ENCODE results near the gene CHRNE.

Gene CHRNE

DNA sequence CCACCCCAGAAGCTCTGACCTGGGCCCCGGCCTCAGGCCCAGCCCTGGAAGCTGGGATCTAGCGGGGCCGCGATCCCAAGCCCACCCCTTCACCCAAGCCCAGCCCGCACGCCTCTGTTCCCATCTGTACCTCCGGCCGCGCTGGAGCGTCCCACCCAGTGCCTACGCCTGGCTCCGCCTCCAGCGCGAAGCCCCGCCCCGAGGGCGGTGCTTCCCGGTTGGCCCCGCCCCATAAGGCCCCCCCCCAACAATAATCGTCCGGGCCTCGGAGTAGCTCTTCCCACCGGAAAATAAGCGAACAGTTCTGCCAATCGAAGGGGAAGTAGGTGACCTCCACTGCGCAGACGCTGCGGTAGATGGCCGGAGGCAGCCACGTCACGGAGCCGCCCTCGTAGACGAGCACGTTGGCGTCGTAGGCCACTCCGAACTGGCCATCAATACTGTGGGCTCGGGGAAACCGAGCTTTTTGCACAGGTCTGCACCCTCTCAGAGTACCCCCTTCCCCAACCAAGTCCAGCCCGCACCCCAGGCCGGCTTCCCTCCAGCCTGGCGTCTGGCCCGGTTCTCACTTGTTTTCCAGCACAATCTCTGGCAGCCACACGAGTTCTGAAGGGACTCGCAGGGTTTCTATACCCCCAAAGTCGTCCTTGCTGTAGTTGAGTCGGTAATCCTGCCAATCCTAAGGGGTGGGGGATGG is 1.1 kb downstream of the CHRNE start:
- TF ChIP-seq Cebpa-rat (IDR thresholded peaks at IDR 0.05) = no peak
- peaks cover 42 to 63% (median 52%) of the 10 kb centered on the region in 10 experiments for H3K4me1 ChIP-seq
- peaks cover 26 to 44% (median 35%) of the 10 kb centered on the region in 11 experiments for H3K27me3 ChIP-seq
- H3K36me3 ChIP-seq = peaks cover 6 to 15% (median 8%) of the 10 kb centered on the region in 11 experiments; a peak in 21 of 22 replicates
- H3K9ac ChIP-seq = peak overlapping the region in 1 of 11 experiments; percentile 24; a peak in 1 of 22 replicates
- no peaks in the 10 kb centered on the region for H3K9me3 ChIP-seq (replicated peaks in 1 of 11)
- peak overlapping the region in 2 of 11 experiments; percentile 16 to 44; a peak in 2 of 22 replicates for H3K27ac ChIP-seq
- H3K4me3 ChIP-seq = no peak overlapping the region
- H3K4me2 ChIP-seq = peak overlapping the region in 10 of 11 experiments; percentile 57 to 89 (median 76); a peak in 15 of 22 replicates
- H4K20me1 ChIP-seq = peaks cover 0 to 19% (median 0%) of the 10 kb centered on the region in 11 experiments; a peak in 9 of 22 replicates

DNA sequence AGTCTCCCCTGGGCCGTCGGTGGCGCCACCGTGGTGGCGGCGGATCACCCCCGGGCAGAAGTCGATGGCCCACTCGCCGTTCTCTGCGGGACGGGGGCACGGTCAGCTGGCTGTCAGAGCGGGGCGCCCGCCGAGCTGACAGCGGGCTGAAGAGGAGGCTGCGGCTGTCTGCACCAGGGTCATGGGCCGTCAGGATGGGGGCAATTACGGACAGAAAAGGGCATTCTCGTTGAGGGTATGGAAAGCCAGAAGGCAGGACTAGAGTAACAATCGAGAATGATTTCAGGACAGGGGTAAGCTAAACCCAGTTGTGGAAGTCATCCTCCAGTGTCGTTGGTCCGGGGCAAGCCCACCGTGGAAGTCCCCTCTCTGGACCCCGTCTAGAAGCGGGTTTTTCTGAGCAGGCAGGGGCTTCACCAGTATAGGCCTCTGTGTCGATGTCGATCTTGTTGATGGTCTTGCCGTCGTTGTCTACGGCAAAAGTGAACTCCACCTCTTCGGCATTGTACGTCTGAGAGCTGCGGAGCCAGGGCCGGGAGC is 1.7 kb downstream of the CHRNE start:
- Histone ChIP-seq H3K36me3 (peaks cover 12 to 21% (median 14%) of the 10 kb centered on the region in 11 experiments; a peak in 21 of 22 replicates), H3K27ac (peak overlapping the region in 1 of 11 experiments; percentile 17; a peak in 2 of 22 replicates), H3K4me3 (peak overlapping the region in 6 of 10 experiments; percentile 25 to 55 (median 40); a peak in 6 of 20 replicates), H3K4me1 (peaks cover 42 to 64% (median 53%) of the 10 kb centered on the region in 10 experiments), H3K4me2 (peak overlapping the region; percentile 64 to 89 (median 80)), H3K9me3 (replicated peaks in 1 of 11) (no peaks in the 10 kb centered on the region), H4K20me1 (peaks cover 0 to 25% (median 0%) of the 10 kb centered on the region in 11 experiments; a peak in 9 of 22 replicates), H3K27me3 (peaks cover 26 to 44% (median 35%) of the 10 kb centered on the region in 11 experiments), H3K9ac (peak overlapping the region in 2 of 11 experiments; percentile 8 to 68; a peak in 1 of 22 replicates)
- no peak for TF ChIP-seq Cebpa-rat (IDR thresholded peaks at IDR 0.05)

- H3K4me3 ChIP-seq = peak overlapping the region in 6 of 10 experiments; percentile 25 to 55 (median 50); a peak in 11 of 20 replicates
Measured at GRCh38 chr17:4900231-4901107, 2.4 kb downstream of the CHRNE start.

GRCh38 chr17:4899341-4900230 is 3.3 kb downstream of the CHRNE start, which contains the start of gene C17orf107:
Gene C17orf107 (plus strand): TSS chr17:4899536. CDS start chr17:4899763, 227 bp downstream.
- H3K4me2 ChIP-seq = peak within 1 kb of the TSS; percentile 64 to 89 (median 80)
- peak in 6 of 11 experiments; percentile 28 to 86 (median 56); a peak in 5 of 22 replicates for TF ChIP-seq Cebpa-rat (IDR thresholded peaks at IDR 0.05)
- peak within 1 kb of the TSS; percentile 25 to 70 (median 60); a peak in 19 of 22 replicates for H3K9ac ChIP-seq
- peaks cover 28 to 37% (median 30%) of the 10 kb centered on the region in 11 experiments for H3K36me3 ChIP-seq
- H4K20me1 ChIP-seq = peaks cover 0 to 30% (median 0%) of the 10 kb centered on the region in 11 experiments; a peak in 9 of 22 replicates
- peaks cover 42 to 76% (median 54%) of the 10 kb centered on the region in 10 experiments for H3K4me1 ChIP-seq
- peaks cover 26 to 44% (median 35%) of the 10 kb centered on the region in 11 experiments for H3K27me3 ChIP-seq
- H3K9me3 ChIP-seq (replicated peaks in 1 of 11) = no peaks in the 10 kb centered on the region
- H3K27ac ChIP-seq = peak within 1 kb of the TSS in 6 of 11 experiments; percentile 25 to 70 (median 41); a peak in 10 of 22 replicates
- H3K4me3 ChIP-seq = peak within 1 kb of the TSS; percentile 36 to 66 (median 52)

More at GRCh38 chr17:4900231-4901107, 2.4 kb downstream of the CHRNE start:
- peaks cover 19 to 28% (median 21%) of the 10 kb centered on the region in 11 experiments for H3K36me3 ChIP-seq
- peak overlapping the region in 3 of 11 experiments; percentile 8 to 68 (median 30); a peak in 2 of 22 replicates for H3K9ac ChIP-seq
- peaks cover 42 to 71% (median 54%) of the 10 kb centered on the region in 10 experiments for H3K4me1 ChIP-seq
- TF ChIP-seq Cebpa-rat (IDR thresholded peaks at IDR 0.05) = no peak
- H3K27ac ChIP-seq = peak overlapping the region in 1 of 11 experiments; percentile 17; a peak in 2 of 22 replicates
- peak overlapping the region; percentile 64 to 89 (median 80) for H3K4me2 ChIP-seq
- peaks cover 0 to 29% (median 0%) of the 10 kb centered on the region in 11 experiments; a peak in 9 of 22 replicates for H4K20me1 ChIP-seq
- H3K27me3 ChIP-seq = peaks cover 26 to 44% (median 35%) of the 10 kb centered on the region in 11 experiments
- no peaks in the 10 kb centered on the region for H3K9me3 ChIP-seq (replicated peaks in 1 of 11)

DNA sequence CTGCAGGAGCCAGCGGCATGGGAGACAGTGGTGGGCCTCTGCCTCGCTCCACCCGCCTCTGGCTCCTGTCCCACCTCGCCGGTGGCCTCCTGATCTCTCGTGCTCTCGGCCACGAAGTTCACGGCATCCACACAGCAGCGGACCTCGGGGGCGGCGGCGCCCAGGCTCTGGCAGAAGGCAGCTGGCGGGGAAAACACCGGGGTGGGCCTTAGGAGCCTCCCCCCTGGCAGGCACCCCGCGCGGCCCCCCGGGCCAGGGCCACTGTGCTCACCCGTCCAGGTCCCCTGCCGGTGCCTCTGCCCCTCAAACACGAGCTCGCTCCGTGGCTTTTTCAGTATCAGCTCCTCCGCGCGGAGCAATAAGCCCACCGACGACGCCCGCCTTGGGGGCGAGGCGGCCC is 4.0 kb downstream of the CHRNE start:
- Histone ChIP-seq H3K4me2 (peak overlapping the region; percentile 64 to 89 (median 80)), H3K9me3 (replicated peaks in 1 of 11) (no peaks in the 10 kb centered on the region), H3K27me3 (peaks cover 26 to 44% (median 35%) of the 10 kb centered on the region in 11 experiments), H3K36me3 (peaks cover 33 to 44% (median 36%) of the 10 kb centered on the region in 11 experiments), H3K4me3 (peak overlapping the region; percentile 36 to 66 (median 52); a peak in 19 of 20 replicates), H3K9ac (peak overlapping the region; percentile 21 to 70 (median 60); a peak in 19 of 22 replicates), H3K4me1 (peaks cover 42 to 82% (median 54%) of the 10 kb centered on the region in 10 experiments), H3K27ac (peak overlapping the region in 6 of 11 experiments; percentile 25 to 42 (median 38); a peak in 7 of 22 replicates), H4K20me1 (peaks cover 0 to 35% (median 0%) of the 10 kb centered on the region in 11 experiments; a peak in 10 of 22 replicates)
- TF ChIP-seq Cebpa-rat (IDR thresholded peaks at IDR 0.05) = no peak

GRCh38 chr17:4898351-4898750 is 4.5 kb downstream of the CHRNE start:
- peaks cover 37 to 50% (median 42%) of the 10 kb centered on the region in 11 experiments for H3K36me3 ChIP-seq
- H3K27me3 ChIP-seq = peaks cover 26 to 44% (median 35%) of the 10 kb centered on the region in 11 experiments
- peak overlapping the region; percentile 64 to 89 (median 80); a peak in 20 of 22 replicates for H3K4me2 ChIP-seq
- peak overlapping the region in 3 of 10 experiments; percentile 51 to 66 (median 54); a peak in 2 of 20 replicates for H3K4me3 ChIP-seq
- peaks cover 0 to 39% (median 0%) of the 10 kb centered on the region in 11 experiments; a peak in 10 of 22 replicates for H4K20me1 ChIP-seq
- H3K4me1 ChIP-seq = peaks cover 40 to 82% (median 48%) of the 10 kb centered on the region in 10 experiments
- peak overlapping the region in 4 of 11 experiments; percentile 4 to 67 (median 28); a peak in 5 of 22 replicates for H3K9ac ChIP-seq
- no peak overlapping the region for H3K27ac ChIP-seq
- TF ChIP-seq Cebpa-rat (IDR thresholded peaks at IDR 0.05) = no peak
- H3K9me3 ChIP-seq (replicated peaks in 1 of 11) = no peaks in the 10 kb centered on the region

GRCh38 chr17:4897785-4898184 is 5.1 kb downstream of the CHRNE start:
- Histone ChIP-seq H3K36me3 (peaks cover 39 to 55% (median 48%) of the 10 kb centered on the region in 11 experiments), H3K4me3 (no peak overlapping the region), H3K9me3 (replicated peaks in 1 of 11) (no peaks in the 10 kb centered on the region), H3K4me2 (no peak overlapping the region), H4K20me1 (peaks cover 0 to 45% (median 0%) of the 10 kb centered on the region in 11 experiments; a peak in 10 of 22 replicates), H3K4me1 (peaks cover 35 to 81% (median 42%) of the 10 kb centered on the region in 10 experiments), H3K27ac (no peak overlapping the region), H3K27me3 (peaks cover 26 to 44% (median 35%) of the 10 kb centered on the region in 11 experiments), H3K9ac (no peak overlapping the region)
- no peak for TF ChIP-seq Cebpa-rat (IDR thresholded peaks at IDR 0.05)

All from BLaER1 treated with 17β-estradiol and CSF1 and Interleukin-3, amounts not matched to agents 10 nM and 100 nM (cell line).